HG02852 (cell line): ENCODE measurements around the gene PPARD.
A peak's percentile ranks its signal among the peaks of the same experiment; 100 is the strongest.
"Not testable (repeated sequence)": the region's sequence is repeated elsewhere in the genome, so short reads cannot be mapped to it uniquely, and the experiment has no call there.

Experiments
- ATAC-seq: cut with Tn5 transposase; IDR thresholded peaks from one replicate; pipeline ENCODE4 v1.9.1; 2021; ENCODE audit warnings: mild to moderate bottlenecking, moderate library complexity; ENCODE audit not compliant: unreplicated experiment

PPARD gene

DNA sequence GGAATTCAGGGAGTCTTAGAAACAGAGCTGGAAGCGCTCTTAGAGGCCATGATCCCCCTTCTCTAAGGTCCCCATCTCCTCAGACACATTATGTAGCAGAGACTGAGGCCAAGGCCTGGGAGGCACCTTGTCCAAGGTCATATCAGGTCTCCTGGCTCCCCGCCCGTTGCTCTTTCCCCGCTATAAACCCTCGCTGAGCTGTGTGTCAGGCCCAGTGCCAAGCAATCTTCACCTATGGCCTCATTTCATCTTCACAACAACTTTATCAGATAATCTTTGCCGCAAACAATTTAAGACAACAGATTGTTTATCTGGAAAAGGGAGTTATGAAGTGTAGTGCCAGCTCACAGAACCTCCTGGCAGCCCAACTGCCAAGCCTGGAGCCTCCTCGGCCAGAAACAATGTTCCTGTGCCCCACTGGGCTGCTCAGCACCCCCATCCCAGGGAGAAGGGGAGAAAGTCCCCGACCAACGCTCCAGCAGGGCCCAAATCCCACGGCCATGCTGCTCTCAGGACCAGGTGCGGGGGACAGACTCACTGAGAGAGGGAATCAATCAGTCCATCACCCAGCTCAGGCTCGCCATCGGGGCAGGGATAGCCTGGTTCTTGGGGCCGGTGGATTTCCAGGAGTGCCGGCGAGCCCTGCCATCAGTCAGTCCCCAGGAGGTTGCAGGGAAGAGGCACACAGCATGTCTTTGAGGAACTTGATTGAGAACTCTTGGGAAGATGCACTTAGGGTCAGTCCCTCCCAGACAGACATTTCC lies 92.9 kb downstream of the PPARD start:
- no peak for ATAC-seq

DNA sequence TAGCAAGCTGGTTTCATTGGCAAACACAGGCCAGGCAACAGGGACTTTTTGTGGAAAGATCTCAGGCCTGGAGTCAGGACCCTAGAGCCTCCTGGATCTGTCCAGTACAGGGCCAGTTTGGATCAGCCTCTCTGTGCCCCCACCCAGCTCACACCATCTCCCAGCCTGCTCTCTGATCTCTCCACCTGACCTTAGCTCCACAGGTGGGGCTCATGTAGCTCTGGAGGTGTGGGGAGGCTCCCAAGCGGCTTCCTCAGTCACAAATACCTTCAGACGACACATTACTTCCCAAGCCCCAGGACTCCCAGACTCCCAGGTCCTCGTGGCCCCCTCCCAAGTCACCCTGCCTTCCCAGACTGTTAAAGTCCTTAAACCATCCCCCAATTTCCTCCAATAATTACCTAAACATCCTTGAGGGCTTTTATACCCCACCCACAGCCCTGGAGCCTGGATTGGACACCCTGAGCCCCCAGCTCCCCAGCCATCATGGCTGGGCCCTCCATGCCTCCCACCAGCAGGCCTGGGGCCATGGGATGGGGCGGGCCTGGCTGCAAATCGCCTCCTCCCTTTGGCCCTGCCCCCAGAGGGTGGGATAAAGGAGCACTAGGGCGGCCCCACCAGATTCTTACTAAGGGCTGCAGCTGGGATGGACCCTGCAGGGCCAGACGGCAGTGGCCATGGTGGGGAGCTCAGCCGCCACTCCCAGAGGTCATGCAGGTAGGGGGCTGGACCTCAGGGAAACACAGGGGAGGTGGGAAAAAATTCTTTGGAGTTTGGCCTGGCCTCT lies 93.9 kb downstream of the PPARD start:
- no peak for ATAC-seq

DNA sequence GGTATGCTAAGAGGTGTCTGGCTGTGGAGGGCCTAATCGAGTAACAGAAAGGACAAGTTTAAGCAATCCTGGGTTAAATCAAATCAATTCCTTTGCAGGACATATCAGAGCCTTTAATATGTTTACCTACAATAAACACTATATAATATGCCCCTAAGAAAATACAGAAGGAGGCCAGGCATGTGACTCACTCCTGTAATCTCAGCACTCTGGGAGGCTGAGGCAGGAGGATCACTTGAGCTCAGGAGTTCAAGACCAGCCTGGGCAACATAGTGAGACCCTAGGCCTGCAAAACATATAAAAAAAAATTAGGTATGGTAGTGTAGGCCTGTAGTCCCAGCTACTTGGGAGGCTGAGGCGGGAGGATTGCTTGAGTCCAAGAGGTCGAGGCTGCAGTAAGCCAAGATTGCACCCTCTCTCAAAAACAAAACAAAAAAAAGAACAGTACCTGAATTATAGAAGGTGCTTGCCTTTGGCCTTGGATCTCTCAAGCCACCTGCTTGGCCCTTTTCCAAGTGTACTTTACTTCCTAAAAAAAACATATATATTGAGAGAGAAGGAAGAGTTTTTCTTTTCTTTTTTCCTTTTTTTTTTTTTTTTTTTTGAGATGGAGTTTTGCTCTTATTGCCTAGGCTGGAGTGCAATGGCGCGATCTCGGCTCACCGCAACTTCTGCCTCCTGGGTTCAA lies 96.2 kb downstream of the PPARD start:
- ATAC-seq = not testable (repeated sequence)

DNA sequence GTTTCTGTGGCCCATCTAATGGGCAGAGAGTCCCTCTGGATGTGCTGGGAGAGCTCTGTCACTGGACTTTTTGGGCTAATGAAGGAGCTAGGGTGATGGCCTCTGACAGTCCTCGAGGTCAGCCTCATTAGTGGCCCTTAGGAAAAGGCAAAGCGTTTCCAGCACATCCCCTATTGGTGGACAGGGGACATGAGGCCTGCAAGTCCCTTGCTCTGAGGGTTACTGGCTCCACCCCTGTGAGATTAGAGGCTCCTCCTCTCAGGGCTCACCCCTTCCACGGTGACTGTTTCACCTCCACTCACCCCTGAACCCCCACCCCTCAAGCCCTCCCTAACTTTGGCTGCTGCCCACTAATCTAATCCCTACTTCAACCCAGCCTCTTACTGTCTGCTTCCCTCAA lies 97.0 kb downstream of the PPARD start:
- ATAC-seq = no peak

DNA sequence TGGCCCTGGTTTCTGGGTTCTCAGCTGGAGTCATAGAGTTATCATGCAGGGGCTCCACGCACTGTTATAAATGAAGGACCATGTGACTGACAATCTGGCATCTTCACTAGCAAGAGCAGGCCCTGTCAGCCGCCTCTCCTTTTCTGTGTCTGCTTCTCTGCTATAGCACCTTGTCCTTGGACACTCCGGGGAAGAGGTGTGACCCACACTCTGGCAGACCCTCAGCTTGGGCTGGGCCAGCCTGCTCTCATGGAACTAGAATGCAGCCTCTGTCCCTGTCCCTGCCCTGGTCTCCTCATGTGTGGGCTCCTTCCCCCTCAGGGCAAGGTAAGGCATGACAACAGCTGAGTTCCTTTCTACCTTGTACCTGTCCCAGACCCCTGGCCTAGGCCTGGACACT lies 98.8 kb downstream of the PPARD start:
- no peak for ATAC-seq

DNA sequence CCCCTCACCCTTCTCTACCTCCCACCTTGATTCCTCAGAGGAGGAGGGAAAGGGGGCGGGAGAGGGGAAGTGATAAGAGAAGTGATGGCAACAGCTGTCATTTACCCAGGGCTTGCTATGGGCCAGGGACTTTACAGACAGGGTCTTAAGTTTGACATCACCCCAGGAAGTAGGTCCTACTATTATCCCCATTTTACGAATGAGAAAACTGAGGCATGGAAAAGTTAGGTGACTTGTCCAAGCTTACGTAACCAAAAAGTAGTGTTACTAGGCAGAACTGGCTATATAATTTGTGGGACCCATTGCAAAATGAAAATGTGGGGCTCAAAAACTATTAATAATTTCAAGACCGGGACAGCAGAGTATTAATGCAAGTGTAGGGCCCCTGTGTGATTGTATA lies 99.3 kb downstream of the PPARD start:
- no peak for ATAC-seq

DNA sequence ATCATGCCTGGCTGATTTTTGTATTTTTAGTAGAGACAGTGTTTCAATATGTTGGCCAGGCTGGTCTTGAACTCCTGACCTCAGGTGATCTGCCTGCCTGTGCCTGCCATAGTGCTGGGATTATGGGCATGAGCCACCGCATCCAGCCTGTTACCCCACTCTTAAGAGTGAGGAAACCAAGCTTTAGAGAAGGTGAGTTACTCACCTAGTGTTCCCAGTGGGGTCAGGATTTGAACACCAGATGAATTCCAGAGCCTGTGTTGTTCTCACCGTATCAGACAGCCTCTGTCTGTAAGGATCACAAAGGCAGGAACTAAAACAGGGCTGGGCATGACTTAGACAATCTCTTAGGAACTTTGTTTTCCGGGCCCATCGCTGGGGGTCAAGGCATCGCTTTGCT lies 100.3 kb downstream of the PPARD start:
- no peak for ATAC-seq

DNA sequence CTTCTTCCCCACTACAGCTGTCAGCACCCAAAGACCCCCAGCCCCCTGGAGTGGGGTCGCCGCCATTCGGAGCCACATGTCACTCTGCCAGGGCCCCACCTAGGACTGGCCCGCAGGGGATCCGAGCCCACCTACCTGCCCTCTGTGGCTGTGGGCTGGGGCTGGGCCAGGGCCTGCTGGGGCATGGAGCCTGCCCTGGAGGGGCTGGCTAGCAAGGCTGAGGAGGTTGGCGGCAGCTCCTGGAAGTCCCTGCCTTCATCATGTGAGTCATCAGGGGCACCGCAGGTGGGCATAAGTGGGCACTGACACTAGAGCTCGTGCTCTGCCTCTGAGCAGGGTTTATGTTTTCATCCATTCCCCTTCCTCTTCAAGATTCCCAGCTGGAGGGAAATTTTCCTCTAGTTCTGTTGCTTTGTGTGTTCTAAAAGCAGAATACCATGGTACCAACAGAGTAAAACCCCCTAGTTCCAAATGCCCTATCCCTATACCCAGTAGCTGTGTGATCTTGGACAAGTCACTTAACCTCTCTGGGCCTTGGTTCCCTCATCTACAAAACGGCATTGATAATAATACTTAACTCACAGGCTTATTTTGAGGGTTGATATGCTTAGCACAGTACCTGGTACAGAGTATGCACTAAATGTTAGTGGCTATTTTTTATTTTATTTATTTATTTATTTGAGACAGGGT lies 101.1 kb downstream of the PPARD start:
- ATAC-seq = no peak

DNA sequence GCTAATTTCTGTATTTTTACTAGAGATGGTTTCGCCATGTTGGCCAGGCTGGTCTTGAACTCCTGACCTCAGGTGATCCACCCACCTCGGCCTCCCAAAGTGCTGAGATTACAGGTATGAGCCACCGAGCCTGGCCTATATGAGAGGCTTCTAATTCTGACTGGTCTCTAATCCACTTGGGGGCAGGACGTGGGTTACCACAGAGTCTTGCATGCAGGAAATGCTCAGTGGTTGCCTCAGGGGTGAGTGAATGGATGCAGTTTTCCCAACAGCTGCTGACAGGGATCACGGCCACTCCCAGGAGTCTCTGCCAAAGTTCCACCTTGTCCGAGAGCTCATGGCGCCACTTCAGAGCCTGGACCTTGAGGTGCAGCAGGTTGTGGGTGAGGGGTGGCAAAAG lies 103.3 kb downstream of the PPARD start:
- no peak for ATAC-seq

DNA sequence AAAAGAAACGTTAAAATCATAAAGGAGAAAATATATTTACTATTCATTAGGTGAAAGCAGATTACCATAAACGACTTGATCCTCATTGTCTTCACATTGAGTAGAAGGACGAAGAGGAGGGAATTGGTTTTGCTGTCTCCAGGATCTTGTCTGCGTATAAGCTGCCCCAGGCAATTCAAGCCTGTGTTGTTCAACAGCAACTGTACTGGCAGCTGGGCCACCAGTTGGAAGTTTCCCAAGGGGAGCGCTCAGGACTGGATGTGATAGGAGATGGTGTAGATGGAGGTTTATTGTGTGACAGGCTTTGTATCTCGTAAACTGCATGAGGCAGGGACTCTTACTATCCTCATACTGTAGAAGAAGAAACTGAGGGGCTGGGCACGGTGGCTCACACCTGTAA lies 105.8 kb downstream of the PPARD start:
- no peak for ATAC-seq

DNA sequence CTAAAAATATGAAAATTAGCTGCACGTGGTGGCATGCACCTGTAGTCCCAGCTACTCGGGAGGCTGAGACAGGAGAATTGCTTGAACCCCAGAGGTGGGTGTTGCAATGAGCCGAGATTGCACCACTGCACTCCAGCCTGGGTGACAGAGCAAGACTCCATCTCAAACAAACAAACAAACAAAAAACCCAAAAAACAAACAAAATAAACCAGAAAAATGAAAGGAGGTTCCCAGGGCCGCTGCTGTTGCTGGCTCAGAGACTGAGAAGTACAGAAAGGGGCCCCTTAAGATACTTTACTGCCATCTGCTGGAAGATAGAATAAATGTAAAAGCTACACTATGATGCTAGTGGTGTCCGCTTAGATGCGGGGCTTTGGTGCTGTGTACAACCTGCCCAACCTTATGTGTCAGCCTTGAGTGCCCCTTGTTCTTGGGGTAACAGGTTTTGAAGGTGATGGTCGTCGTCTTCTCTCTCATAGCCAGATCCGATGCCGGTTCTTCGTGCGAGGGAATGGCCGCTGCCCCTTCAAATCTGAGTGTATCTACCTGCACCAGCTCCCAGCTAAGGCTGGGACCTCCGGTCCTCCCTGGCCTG lies 107.0 kb downstream of the PPARD start:
- peak; percentile 30 for ATAC-seq

DNA sequence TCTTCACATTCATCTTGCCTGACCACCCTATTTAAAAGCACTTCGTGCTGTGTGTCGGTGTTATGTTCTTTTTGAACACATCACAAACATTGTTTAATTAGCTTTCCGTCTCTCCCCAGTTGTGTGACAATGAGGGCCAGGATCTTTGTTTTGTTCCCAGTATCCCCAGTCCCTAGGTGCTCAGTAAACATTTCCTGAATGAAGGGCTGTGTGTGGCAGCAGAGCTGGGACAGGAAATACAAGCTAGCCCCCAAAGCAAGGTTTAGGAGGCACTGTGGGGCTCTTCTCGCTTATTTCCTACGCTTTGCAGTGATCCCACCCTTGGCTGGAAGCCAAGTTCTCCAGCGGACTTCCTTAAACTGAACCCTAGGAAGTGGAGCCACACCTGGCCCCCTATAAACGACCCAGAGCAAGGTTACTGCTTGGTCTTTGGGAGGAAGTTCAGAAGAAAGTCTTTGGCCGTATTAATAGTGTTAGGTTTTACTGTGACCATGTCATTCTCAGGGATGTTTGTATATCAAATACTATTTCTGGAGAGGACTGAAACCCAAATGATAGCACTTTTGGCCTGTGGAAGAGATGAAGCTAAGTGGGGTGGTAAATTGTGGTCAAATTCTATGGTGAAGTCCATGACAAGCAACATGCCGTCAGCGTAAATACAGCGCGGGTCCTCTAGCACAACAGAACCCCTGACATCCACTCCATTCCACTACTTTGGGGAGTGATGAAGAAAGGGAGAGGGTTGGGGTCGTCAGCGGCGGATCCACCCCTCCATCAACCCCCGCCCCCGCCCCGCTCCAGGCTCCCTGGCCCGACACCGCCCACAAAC lies 109.2 kb downstream of the PPARD start:
- ATAC-seq = peak; percentile 7

DNA sequence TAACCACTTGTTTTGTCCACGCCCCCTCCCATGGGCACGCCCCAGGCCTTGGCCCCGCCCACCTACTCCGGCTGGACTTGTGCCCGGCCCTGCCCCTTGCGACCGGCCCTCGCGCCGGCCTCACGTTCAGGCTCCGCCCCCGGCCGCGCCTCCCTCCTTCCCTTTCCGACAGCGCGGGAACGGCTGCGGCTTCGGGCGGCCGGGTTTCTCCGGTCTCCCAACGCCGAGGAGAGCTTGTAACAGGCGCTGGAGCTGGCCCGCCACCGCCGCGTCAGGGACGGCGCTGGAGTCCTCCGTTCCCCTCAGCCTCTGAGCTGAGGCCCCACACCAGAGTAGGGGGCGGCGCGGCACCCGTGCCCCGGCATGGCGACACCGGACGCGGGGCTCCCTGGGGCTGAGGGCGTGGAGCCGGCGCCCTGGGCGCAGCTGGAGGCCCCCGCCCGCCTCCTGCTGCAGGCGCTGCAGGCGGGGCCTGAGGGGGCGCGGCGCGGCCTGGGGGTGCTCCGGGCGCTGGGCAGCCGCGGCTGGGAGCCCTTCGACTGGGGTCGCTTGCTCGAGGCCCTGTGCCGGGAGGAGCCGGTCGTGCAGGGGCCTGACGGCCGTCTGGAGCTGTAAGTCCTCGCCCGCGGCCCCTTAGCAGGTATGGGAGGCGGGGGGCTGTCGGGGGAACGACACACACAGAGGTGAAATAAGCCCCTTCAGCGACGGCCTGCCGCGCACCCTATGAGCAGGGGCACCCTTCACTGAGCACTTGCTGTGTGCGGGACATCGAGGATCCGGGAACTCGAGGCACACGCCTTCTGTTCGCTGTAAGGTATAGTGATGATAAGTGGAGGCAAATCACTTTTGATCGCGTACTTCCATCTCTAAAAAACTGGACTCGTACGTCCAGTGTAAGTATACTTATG lies 110.1 kb downstream of the PPARD start, which contains the start of gene FANCE:
Gene FANCE (plus strand): TSS at position 156 of the 908 bp plus-strand sequence. CDS start 208 bp downstream, at position 364.
- peak; percentile 94 for ATAC-seq

DNA sequence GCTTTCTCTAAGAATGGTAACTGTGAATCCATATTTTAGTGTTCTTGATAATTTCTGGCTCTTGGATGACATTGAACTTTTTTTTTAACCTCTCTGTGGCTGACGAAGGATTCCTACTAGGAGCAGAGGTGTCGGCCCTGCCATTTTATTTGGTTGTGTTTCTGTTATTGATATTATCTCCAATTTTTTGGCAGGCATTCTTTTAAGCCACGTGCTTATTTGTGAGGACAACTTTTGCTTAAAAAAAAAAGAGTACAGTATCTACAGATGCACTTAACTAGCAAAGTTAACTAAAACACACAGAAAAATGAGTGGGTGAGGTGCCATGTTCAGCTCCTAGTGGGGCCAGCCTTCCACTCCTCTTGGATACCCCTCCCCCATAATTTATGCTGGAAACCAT lies 110.9 kb downstream of the PPARD start:
- no peak for ATAC-seq

DNA sequence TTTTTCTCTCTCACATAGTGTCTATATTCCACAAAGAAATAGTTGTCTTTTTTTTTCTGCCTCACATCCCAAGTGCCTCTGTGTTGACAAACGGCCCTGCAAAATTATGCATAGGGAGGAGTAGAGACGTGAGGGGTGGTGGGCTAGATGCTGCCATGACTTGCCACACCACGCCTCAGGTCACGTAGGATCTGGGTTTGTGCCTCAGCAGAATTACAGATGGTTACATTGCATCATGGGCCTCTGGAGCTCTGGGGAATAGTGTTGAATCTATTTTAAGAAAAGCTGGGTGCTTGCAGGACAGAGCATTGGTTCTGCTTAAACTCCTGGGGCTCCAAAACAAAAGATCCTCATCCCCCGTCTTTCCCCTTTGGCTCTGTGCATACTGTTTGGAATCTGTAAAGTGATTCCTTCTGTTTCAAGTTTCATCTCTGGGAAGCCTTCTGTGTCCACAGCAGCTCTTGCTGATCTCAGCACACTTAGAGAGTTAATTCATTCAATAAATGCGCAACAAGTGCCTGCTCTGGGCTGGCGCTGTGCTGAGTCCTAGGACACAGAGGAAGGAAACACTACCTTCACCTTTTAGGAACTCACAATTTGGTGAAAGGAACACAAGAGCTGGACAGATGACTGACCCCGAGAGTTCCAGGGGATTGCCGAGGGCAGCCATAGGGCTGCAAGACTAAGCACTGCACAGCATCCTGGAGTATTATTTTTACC lies 112.2 kb downstream of the PPARD start:
- no peak for ATAC-seq

DNA sequence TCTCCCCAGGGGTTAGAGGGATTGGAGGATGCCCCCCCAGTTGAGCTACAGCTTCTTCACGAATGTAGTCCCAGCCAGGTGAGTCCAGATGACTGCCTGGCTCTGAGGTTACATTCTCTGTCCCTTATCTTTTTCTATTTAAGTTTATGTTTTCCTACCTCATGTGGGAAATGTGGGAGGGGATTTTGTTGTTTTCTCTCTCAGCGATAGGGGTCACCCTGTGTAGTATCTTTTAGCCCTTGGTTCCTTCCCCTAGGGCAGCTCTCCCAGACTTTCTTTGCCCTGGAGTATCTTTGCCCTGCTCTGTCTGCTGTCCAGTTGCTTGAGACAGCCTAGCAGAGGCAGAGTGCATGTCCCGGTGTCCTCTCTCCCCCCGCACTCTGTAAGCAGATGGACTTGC lies 115.5 kb downstream of the PPARD start:
- no peak for ATAC-seq

DNA sequence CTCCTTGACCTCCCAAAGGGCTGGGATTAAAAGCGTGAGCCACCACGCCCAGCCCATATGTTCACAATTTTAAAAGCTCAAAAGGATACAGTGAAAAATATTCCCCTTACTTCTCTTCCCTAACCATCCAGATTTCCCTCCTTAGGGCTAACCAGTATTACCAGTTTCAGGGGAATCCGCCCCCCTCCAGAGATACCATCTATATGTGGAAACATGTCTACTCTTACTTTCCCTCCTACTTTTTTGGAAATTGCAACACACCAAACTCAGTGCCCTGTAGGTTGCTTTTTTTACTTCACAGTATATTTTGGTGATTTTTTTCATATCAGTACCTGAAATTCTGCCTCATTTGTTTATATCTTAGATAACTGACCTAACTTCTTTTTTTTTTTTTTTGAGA lies 118.9 kb downstream of the PPARD start:
- ATAC-seq = no peak

DNA sequence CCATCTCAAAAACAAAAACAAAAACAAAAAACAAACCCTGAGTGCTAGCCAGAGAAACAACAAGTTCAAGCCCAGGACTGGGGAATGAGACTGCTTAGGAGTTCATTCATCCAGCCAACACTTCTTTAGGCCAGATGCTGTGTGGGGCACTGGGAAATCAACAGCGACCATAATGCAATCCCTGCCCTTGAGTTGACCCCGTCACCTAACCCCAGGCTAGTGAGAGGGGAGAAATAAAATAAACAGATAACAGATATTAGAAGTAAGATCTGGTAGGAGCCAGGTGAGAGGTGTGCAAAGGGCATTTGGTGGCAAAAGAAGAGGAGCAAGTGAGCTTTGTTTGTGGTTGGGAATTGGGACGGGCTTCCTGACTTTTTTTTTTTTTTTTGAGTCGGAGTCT lies 120.9 kb downstream of the PPARD start:
- no peak for ATAC-seq
